HepG2 (cell line): ENCODE measurements around the gene KRTAP5-6. TPM values are rescaled to one million over a fixed set of nuclear protein-coding genes. Genes with fewer than 3 reads are reported as not detected.

Experiments used
- CERS6 ChIP-seq: sonication (generic); formaldehyde crosslinking; IDR thresholded peaks from 2 replicates; pipeline ENCODE4 v1.5.0; 2020; ENCODE audit warnings: missing genetic modification reagents
- HOXA3 ChIP-seq: sonication (generic); formaldehyde crosslinking; IDR thresholded peaks from 2 replicates; pipeline ENCODE4 v1.5.0; 2020; ENCODE audit warnings: missing genetic modification reagents
- NR2C2 ChIP-seq: sonication (generic); formaldehyde crosslinking; IDR thresholded peaks from 2 replicates; pipeline ENCODE4 v1.4.0; 2020; ENCODE audit warnings: missing genetic modification reagents, mild to moderate bottlenecking, moderate library complexity, borderline replicate concordance
- PAF1 ChIP-seq: IDR thresholded peaks from 2 replicates; pipeline ENCODE4 v1.6.1; 2016; ENCODE audit warnings: missing genetic modification reagents, missing compliant biosample characterization
- PRDM15 ChIP-seq: sonication (generic); formaldehyde crosslinking; IDR thresholded peaks from 2 replicates; pipeline ENCODE4 v1.4.0; 2020; ENCODE audit warnings: missing genetic modification reagents
- SAP130 ChIP-seq: IDR thresholded peaks from 2 replicates; pipeline ENCODE4 v1.6.1; 2016; ENCODE audit warnings: low read depth
- ZNF205 ChIP-seq: IDR thresholded peaks from 2 replicates; pipeline ENCODE4 v1.6.1; 2018; ENCODE audit warnings: missing biosample characterization, missing genetic modification reagents
- ZNF512 ChIP-seq: sonication (generic); formaldehyde crosslinking; IDR thresholded peaks from 2 replicates; pipeline ENCODE4 v1.4.0; 2020; ENCODE audit warnings: mild to moderate bottlenecking, missing genetic modification reagents
- polyA plus RNA-seq, 8 experiments: library from polyadenylated mRNA; depleted of rRNA in 3 of 8; stranded (reverse) in 7 of 8; unstranded in 1 of 8; fragments of >200 nt; fragmentation: Illumina TruSeq in 4 of 8; extraction: Trizol in 4 of 8; gene quantifications; 2 replicates each; pipeline versions ENCODE4 v1.2.1 to v1.2.3, GENCODE V29; 2011 to 2016; ENCODE audit warnings: low read depth in 4 of 8, missing spikeins in 1 of 8, mixed read lengths in 1 of 8; ENCODE audit not compliant: insufficient read depth in 1 of 8
- total RNA-seq, 5 experiments: library from RNA; depleted of rRNA; stranded (reverse); fragments of >200 nt; fragmentation: Illumina TruSeq; extraction: Trizol; gene quantifications; 2 replicates each; pipeline ENCODE4 v1.2.3, GENCODE V29; 2016; ENCODE audit warnings: low read depth in 1 of 5
- TF ChIP-seq, protein P1 (sequence below): sonication (generic); formaldehyde crosslinking; IDR thresholded peaks from 2 replicates; pipeline ENCODE4 v1.4.0; 2020; ENCODE audit warnings: mild to moderate bottlenecking, missing genetic modification reagents
- TF ChIP-seq, protein P2 (sequence below): sonication (generic); formaldehyde crosslinking; IDR thresholded peaks from 2 replicates; pipeline ENCODE4 v1.4.0; 2020; ENCODE audit warnings: missing genetic modification reagents, borderline replicate concordance
- TF ChIP-seq, protein P3 (sequence below): IDR thresholded peaks from 2 replicates; pipeline ENCODE4 v1.6.1; 2016; ENCODE audit warnings: low read depth, borderline replicate concordance

KRTAP5-6 gene
- total and polyA plus RNA-seq, 2 of the 13 experiments (the other 11 are each of a cell fraction or from before 2014, with no cell fraction given): not detected

GRCh38 chr11:1682225-1682905 lies 14.6 kb upstream of the KRTAP5-6 start (continued):
- TF ChIP-seq, protein P1, sequence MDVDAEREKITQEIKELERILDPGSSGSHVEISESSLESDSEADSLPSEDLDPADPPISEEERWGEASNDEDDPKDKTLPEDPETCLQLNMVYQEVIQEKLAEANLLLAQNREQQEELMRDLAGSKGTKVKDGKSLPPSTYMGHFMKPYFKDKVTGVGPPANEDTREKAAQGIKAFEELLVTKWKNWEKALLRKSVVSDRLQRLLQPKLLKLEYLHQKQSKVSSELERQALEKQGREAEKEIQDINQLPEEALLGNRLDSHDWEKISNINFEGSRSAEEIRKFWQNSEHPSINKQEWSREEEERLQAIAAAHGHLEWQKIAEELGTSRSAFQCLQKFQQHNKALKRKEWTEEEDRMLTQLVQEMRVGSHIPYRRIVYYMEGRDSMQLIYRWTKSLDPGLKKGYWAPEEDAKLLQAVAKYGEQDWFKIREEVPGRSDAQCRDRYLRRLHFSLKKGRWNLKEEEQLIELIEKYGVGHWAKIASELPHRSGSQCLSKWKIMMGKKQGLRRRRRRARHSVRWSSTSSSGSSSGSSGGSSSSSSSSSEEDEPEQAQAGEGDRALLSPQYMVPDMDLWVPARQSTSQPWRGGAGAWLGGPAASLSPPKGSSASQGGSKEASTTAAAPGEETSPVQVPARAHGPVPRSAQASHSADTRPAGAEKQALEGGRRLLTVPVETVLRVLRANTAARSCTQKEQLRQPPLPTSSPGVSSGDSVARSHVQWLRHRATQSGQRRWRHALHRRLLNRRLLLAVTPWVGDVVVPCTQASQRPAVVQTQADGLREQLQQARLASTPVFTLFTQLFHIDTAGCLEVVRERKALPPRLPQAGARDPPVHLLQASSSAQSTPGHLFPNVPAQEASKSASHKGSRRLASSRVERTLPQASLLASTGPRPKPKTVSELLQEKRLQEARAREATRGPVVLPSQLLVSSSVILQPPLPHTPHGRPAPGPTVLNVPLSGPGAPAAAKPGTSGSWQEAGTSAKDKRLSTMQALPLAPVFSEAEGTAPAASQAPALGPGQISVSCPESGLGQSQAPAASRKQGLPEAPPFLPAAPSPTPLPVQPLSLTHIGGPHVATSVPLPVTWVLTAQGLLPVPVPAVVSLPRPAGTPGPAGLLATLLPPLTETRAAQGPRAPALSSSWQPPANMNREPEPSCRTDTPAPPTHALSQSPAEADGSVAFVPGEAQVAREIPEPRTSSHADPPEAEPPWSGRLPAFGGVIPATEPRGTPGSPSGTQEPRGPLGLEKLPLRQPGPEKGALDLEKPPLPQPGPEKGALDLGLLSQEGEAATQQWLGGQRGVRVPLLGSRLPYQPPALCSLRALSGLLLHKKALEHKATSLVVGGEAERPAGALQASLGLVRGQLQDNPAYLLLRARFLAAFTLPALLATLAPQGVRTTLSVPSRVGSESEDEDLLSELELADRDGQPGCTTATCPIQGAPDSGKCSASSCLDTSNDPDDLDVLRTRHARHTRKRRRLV (CRISPR knock-in tag): no peak
- no peak for TF ChIP-seq CERS6 (CRISPR knock-in tag)
- TF ChIP-seq ZNF512 (CRISPR knock-in tag): no peak
- peak; percentile 57; the same call in 1 of the 2 replicates for TF ChIP-seq PAF1 (CRISPR knock-in tag)
- peak; percentile 34; the same call in 1 of the 2 replicates for TF ChIP-seq ZNF205 (CRISPR knock-in tag)
- peak; percentile 40; the same call in 1 of the 2 replicates for TF ChIP-seq NR2C2 (CRISPR knock-in tag)
- TF ChIP-seq HOXA3: peak; percentile 69
- TF ChIP-seq, protein P2, sequence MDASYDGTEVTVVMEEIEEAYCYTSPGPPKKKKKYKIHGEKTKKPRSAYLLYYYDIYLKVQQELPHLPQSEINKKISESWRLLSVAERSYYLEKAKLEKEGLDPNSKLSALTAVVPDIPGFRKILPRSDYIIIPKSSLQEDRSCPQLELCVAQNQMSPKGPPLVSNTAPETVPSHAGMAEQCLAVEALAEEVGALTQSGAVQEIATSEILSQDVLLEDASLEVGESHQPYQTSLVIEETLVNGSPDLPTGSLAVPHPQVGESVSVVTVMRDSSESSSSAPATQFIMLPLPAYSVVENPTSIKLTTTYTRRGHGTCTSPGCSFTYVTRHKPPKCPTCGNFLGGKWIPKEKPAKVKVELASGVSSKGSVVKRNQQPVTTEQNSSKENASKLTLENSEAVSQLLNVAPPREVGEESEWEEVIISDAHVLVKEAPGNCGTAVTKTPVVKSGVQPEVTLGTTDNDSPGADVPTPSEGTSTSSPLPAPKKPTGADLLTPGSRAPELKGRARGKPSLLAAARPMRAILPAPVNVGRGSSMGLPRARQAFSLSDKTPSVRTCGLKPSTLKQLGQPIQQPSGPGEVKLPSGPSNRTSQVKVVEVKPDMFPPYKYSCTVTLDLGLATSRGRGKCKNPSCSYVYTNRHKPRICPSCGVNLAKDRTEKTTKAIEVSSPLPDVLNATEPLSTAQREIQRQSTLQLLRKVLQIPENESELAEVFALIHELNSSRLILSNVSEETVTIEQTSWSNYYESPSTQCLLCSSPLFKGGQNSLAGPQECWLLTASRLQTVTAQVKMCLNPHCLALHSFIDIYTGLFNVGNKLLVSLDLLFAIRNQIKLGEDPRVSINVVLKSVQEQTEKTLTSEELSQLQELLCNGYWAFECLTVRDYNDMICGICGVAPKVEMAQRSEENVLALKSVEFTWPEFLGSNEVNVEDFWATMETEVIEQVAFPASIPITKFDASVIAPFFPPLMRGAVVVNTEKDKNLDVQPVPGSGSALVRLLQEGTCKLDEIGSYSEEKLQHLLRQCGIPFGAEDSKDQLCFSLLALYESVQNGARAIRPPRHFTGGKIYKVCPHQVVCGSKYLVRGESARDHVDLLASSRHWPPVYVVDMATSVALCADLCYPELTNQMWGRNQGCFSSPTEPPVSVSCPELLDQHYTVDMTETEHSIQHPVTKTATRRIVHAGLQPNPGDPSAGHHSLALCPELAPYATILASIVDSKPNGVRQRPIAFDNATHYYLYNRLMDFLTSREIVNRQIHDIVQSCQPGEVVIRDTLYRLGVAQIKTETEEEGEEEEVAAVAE (CRISPR knock-in tag): peak; percentile 62; the same call in 1 of the 2 replicates
- TF ChIP-seq PRDM15 (CRISPR knock-in tag): no peak
- TF ChIP-seq, protein P3, sequence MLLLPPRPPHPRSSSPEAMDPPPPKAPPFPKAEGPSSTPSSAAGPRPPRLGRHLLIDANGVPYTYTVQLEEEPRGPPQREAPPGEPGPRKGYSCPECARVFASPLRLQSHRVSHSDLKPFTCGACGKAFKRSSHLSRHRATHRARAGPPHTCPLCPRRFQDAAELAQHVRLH (CRISPR knock-in tag): peak; percentile 78; the same call in 1 of the 2 replicates
- TF ChIP-seq SAP130 (CRISPR knock-in tag): peak; percentile 29
